ENCODE data around the gene ZIK1. TPM values are rescaled to one million over a fixed set of nuclear protein-coding genes. Genes with fewer than 3 reads are reported as not detected.
A peak's percentile ranks its signal among the peaks of the same experiment; 100 is the strongest.

ZIK1 gene
- total and polyA plus RNA-seq, 9 of the 15 experiments (the other 6 are each of a cell fraction or from before 2014, with no cell fraction given) = 0.03 to 0.42 (median 0.15) TPM; not detected in 1

- TF ChIP-seq, protein P1, sequence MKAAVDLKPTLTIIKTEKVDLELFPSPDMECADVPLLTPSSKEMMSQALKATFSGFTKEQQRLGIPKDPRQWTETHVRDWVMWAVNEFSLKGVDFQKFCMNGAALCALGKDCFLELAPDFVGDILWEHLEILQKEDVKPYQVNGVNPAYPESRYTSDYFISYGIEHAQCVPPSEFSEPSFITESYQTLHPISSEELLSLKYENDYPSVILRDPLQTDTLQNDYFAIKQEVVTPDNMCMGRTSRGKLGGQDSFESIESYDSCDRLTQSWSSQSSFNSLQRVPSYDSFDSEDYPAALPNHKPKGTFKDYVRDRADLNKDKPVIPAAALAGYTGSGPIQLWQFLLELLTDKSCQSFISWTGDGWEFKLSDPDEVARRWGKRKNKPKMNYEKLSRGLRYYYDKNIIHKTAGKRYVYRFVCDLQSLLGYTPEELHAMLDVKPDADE (conservative IDR thresholded peaks at IDR 0.05; ENCODE audit: control insufficient read depth, low read depth, low read length) = peak; percentile 89
- TF ChIP-seq NFYB (IDR thresholded peaks at IDR 0.05; ENCODE audit: extremely low read depth, insufficient read length) = no peak
- TF ChIP-seq SMARCA5 (IDR thresholded peaks at IDR 0.05) = no peak
- TF ChIP-seq CAMTA2 (CRISPR knock-in tag; conservative IDR thresholded peaks at IDR 0.05) = no peak
- TF ChIP-seq TAF15 (IDR thresholded peaks at IDR 0.05; ENCODE audit: low read depth, low read length) = no peak
- TF ChIP-seq FOXP1 (CRISPR knock-in tag; IDR thresholded peaks at IDR 0.05) = no peak
- TF ChIP-seq CBX5 (IDR thresholded peaks at IDR 0.05; ENCODE audit: borderline replicate concordance, low read depth) = no peak
- TF ChIP-seq PURB (CRISPR knock-in tag; IDR thresholded peaks at IDR 0.05; ENCODE audit: low read depth) = no peak
- no peak for TF ChIP-seq ELK3 (CRISPR knock-in tag; IDR thresholded peaks at IDR 0.05)
- TF ChIP-seq NCOA2 (IDR thresholded peaks at IDR 0.05; ENCODE audit: partially characterized antibody in 2 of 2) = no peak
- TF ChIP-seq MNT (conservative IDR thresholded peaks at IDR 0.05) = peak in 1 of 2 experiments; percentile 64; a peak in 2 of 4 replicates
- TF ChIP-seq LARP7 (IDR thresholded peaks at IDR 0.05) = no peak
- peak; percentile 94 for TF ChIP-seq GABPB1 (CRISPR knock-in tag; IDR thresholded peaks at IDR 0.05)
- no peak for TF ChIP-seq SETDB1 (IDR thresholded peaks at IDR 0.05; ENCODE audit: low read length)
- no peak for TF ChIP-seq NR1H2 (CRISPR knock-in tag; IDR thresholded peaks at IDR 0.05)
- TF ChIP-seq HDAC2 (IDR thresholded peaks at IDR 0.05) = no peak
- TF ChIP-seq LCOR (CRISPR knock-in tag; IDR thresholded peaks at IDR 0.05) = 0 out of 2 replicates have a peak, but pooled peaks have one; percentile 40
- TF ChIP-seq KLF16 (IDR thresholded peaks at IDR 0.05) = no peak
- peak; percentile 50; the same call in 1 of the 2 replicates for TF ChIP-seq POLR2AphosphoS5 (IDR thresholded peaks at IDR 0.05; ENCODE audit: control insufficient read depth, insufficient read depth, low read depth, low read length)
- TF ChIP-seq HDAC1 (IDR thresholded peaks at IDR 0.05) = peak in 1 of 2 experiments; percentile 85; a peak in 1 of 4 replicates
- TF ChIP-seq KLF1 (tag; IDR thresholded peaks at IDR 0.05) = no peak
- TF ChIP-seq ZC3H8 (IDR thresholded peaks at IDR 0.05) = no peak
- no peak for TF ChIP-seq TAF9B (IDR thresholded peaks at IDR 0.05; ENCODE audit: partially characterized antibody)
These were observed 15.9 kb downstream of the ZIK1 start, which contains the start of gene ZNF530 (continued) for GRCh38 chr19:57599761-57600383.

All from K562 (cell line).